ENCODE measurements around the gene BZW1.

GRCh38 chr2:200795028-200795440 lies 16.7 kb upstream of the BZW1 start:
- TF ChIP-seq CTCF (IDR thresholded peaks at IDR 0.05; ENCODE audit: borderline replicate concordance, extremely low read depth, low read length, poor library complexity, severe bottlenecking) (no peak), EZH2 (IDR thresholded peaks at IDR 0.05; ENCODE audit: borderline replicate concordance, low read depth, low read length, severe bottlenecking) (no peak)
